GM18951 (cell line): ENCODE results near the gene KRT17.
"Not testable (repeated sequence)": the region's sequence is repeated elsewhere in the genome, so short reads cannot be mapped to it uniquely, and the experiment has no call there.

Experiments used
- POLR2A ChIP-seq: IDR thresholded peaks from 4 replicates; pipeline ENCODE4 v1.6.1; 2011; ENCODE audit warnings: mild to moderate bottlenecking; ENCODE audit not compliant: insufficient read length, insufficient read depth; ENCODE audit errors: extremely low read depth
- in situ Hi-C: fragments of 300-500 bp; cut with MboI; formaldehyde crosslinking; loops from one replicate; pipeline ENCODE4 v1.12.0; 2022; ENCODE audit warnings: low sequenced_read_pairs, mixed read lengths, inconsistent platforms; ENCODE audit not compliant: unreplicated experiment

The KRT17 gene

GRCh38 chr17:41618341-41619035 lies 5.9 kb downstream of the KRT17 start:
- in situ Hi-C loops, result no loop called here

GRCh38 chr17:41617698-41618097 lies 6.7 kb downstream of the KRT17 start:
- in situ Hi-C loops, result no loop called here
- TF ChIP-seq POLR2A, result no peak

More at GRCh38 chr17:41618341-41619035, 5.9 kb downstream of the KRT17 start:
- TF ChIP-seq POLR2A, result no peak

GRCh38 chr17:41617136-41617535 lies 7.2 kb downstream of the KRT17 start:
- in situ Hi-C loops, result no loop called here
- no peak for TF ChIP-seq POLR2A

GRCh38 chr17:41616486-41616885 lies 7.9 kb downstream of the KRT17 start:
- in situ Hi-C loops, result not testable (repeated sequence)

- in situ Hi-C loops, result no loop called here
- TF ChIP-seq POLR2A, result no peak
Measured at GRCh38 chr17:41615454-41615853, 8.9 kb downstream of the KRT17 start.

GRCh38 chr17:41614767-41615166 lies 9.6 kb downstream of the KRT17 start:
- in situ Hi-C loops, result not testable (repeated sequence)

- no peak for TF ChIP-seq POLR2A
- in situ Hi-C loops, result no loop called here
Measured at GRCh38 chr17:41614098-41614497, 10.3 kb downstream of the KRT17 start.

GRCh38 chr17:41613277-41614082 lies 10.9 kb downstream of the KRT17 start:
- no peak for TF ChIP-seq POLR2A
- in situ Hi-C loops, result no loop called here

GRCh38 chr17:41612376-41613160 lies 11.8 kb downstream of the KRT17 start, which contains the start of gene KRT16:
TSS of gene KRT16 (minus strand) at chr17:41612767. CDS start at chr17:41612688, 79 bp downstream.
- in situ Hi-C loops, result not testable (repeated sequence)

GRCh38 chr17:41610965-41611640 lies 13.3 kb downstream of the KRT17 start:
- in situ Hi-C loops, result no loop called here
- TF ChIP-seq POLR2A, result no peak

- in situ Hi-C loops, result not testable (repeated sequence)
Measured at GRCh38 chr17:41610061-41610517, 14.3 kb downstream of the KRT17 start.

- in situ Hi-C loops, result not testable (repeated sequence)
Measured at GRCh38 chr17:41606930-41607329, 17.4 kb downstream of the KRT17 start.

GRCh38 chr17:41602524-41602923 lies 21.9 kb downstream of the KRT17 start:
- no peak for TF ChIP-seq POLR2A
- in situ Hi-C loops, result no loop called here

GRCh38 chr17:41600318-41600717 lies 24.1 kb downstream of the KRT17 start:
- in situ Hi-C loops, result no loop called here
- no peak for TF ChIP-seq POLR2A
